ENCODE data around the gene MOV10L1. TPM values are rescaled to one million over a fixed set of nuclear protein-coding genes. Genes with fewer than 3 reads are reported as not detected.

Gene MOV10L1
- total RNA-seq, 4 donors from 2014 or later = 0.25 TPM; not detected in 3

DNA sequence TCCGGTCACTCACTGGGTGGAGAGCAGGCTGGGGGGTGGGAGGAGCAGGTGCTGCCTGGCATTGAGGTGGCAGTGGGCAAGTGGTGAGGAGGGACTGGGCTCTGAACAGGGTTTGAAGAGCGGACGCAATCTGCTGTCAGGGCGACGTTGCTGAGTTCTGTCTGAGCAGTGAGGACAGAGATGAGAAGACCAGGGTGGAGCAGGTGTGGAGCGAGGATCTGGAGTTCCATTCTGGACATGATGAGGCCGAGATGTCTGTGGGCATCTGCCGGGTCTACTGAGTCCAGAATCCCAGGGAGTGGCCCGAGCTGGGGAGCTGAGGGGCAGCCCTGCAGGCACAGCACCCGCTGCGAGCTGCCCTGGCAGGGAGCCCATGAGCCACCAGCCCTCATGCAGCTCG is 2.2 kb upstream of the MOV10L1 start:
- H3K4me3 ChIP-seq = no peak overlapping the region
- in situ Hi-C loops (cut with MboI; ENCODE audit: low sequenced_read_pairs in 4 of 4) = no loop called here
- TF ChIP-seq, protein P1, sequence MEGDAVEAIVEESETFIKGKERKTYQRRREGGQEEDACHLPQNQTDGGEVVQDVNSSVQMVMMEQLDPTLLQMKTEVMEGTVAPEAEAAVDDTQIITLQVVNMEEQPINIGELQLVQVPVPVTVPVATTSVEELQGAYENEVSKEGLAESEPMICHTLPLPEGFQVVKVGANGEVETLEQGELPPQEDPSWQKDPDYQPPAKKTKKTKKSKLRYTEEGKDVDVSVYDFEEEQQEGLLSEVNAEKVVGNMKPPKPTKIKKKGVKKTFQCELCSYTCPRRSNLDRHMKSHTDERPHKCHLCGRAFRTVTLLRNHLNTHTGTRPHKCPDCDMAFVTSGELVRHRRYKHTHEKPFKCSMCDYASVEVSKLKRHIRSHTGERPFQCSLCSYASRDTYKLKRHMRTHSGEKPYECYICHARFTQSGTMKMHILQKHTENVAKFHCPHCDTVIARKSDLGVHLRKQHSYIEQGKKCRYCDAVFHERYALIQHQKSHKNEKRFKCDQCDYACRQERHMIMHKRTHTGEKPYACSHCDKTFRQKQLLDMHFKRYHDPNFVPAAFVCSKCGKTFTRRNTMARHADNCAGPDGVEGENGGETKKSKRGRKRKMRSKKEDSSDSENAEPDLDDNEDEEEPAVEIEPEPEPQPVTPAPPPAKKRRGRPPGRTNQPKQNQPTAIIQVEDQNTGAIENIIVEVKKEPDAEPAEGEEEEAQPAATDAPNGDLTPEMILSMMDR (IDR thresholded peaks at IDR 0.05 in 4 of 5, conservative IDR thresholded peaks at IDR 0.05 in 1 of 5) = no peak
- TF ChIP-seq POLR2A (IDR thresholded peaks at IDR 0.05) = no peak
- no peaks in the 10 kb centered on the region for H3K4me1 ChIP-seq
- DNase-seq = no peak
- no peak overlapping the region for H3K27ac ChIP-seq
- no peaks in the 10 kb centered on the region for H3K36me3 ChIP-seq
- intact Hi-C loops (cut with DNase I; ENCODE audit: low total_unique reads) = no loop called here
- H3K27me3 ChIP-seq = peaks cover 19 to 44% (median 37%) of the 10 kb centered on the region in 3 donors
- H3K9me3 ChIP-seq = no peaks in the 10 kb centered on the region
- no peak for ATAC-seq

DNA sequence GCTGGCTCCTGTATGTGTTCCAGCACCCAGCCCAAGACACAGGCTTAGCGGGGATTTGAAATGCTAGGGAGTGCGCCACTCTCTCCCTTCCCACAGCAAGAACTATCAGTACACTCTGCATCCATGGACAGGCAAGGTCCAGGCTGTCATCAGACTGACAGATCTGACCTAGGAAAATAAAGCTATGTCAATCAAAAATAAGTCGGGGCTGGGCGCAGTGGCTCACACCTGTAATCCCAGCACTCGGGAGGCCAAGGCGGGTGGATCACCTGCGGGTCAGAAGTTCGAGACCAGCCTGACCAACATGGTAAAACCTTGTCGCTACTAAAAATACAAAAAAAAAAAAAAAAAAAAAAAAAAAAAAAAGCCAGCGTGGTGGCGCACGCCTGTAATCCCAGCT is 1.7 kb upstream of the MOV10L1 start:
- DNase-seq (no peak), ATAC-seq (no peak)
- intact Hi-C loops (cut with DNase I; ENCODE audit: low total_unique reads) (no loop called here), in situ Hi-C loops (cut with MboI; ENCODE audit: low sequenced_read_pairs in 4 of 4) (no loop called here)
- H3K9me3 ChIP-seq = no peaks in the 10 kb centered on the region
- TF ChIP-seq, protein P1 (IDR thresholded peaks at IDR 0.05 in 4 of 5, conservative IDR thresholded peaks at IDR 0.05 in 1 of 5) = no peak
- no peak for TF ChIP-seq POLR2A (IDR thresholded peaks at IDR 0.05)
- H3K4me1 ChIP-seq = no peaks in the 10 kb centered on the region
- H3K4me3 ChIP-seq = no peak overlapping the region
- no peak overlapping the region for H3K27ac ChIP-seq
- H3K27me3 ChIP-seq = peaks cover 19 to 44% (median 37%) of the 10 kb centered on the region in 3 donors
- no peaks in the 10 kb centered on the region for H3K36me3 ChIP-seq

DNA sequence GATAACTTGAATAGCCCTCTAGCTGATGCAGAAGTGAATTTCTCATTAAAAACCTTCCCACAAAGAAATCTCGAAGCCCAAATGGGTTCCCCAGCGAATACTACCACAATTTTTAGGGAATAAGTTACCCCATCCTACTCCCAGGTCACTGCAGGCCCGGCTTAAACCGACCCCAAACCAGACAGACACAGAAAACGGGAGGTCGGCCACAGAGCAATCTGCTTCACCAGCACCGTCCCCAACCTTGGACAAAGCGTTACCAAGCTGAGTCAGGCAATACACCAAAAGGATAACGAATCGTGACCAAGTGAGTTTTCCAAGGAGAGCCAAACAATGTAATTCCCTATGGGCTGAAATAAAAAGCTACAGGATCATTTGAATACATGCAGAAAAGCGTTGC is 575 bp upstream of the MOV10L1 start:
- DNase-seq (no peak), ATAC-seq (no peak)
- no peaks in the 10 kb centered on the region for H3K36me3 ChIP-seq
- peaks cover 19 to 36% (median 26%) of the 10 kb centered on the region in 3 donors for H3K27me3 ChIP-seq
- H3K4me1 ChIP-seq = no peaks in the 10 kb centered on the region
- intact Hi-C loops (cut with DNase I; ENCODE audit: low total_unique reads) (no loop called here), in situ Hi-C loops (cut with MboI; ENCODE audit: low sequenced_read_pairs in 4 of 4) (no loop called here)
- TF ChIP-seq, protein P1 (IDR thresholded peaks at IDR 0.05 in 4 of 5, conservative IDR thresholded peaks at IDR 0.05 in 1 of 5) = no peak
- no peak overlapping the region for H3K4me3 ChIP-seq
- H3K27ac ChIP-seq = no peak overlapping the region
- H3K9me3 ChIP-seq = no peaks in the 10 kb centered on the region

DNA sequence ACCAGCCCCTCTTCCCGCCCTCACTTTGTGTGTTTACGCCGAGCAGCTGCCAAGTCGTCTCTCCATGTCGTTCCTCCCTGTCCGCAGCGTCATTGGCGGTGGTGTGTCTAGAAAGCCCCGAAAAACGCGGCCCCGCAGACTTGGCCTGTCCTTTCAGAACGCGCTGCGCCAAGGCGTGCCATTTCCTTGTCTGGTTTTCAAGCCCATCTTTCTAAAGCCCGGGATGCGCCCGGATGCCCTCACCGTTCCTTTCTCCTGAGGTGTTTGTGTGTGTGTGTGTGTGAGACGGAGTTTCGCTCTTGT is 557 bp downstream of the MOV10L1 start:
- H3K4me3 ChIP-seq = no peak overlapping the region
- H3K4me1 ChIP-seq = no peaks in the 10 kb centered on the region
- no peak for ATAC-seq
- H3K27ac ChIP-seq = no peak overlapping the region
- no peaks in the 10 kb centered on the region for H3K36me3 ChIP-seq
- H3K9me3 ChIP-seq = no peaks in the 10 kb centered on the region
- intact Hi-C loops (cut with DNase I; ENCODE audit: low total_unique reads) (no loop called here), in situ Hi-C loops (cut with MboI; ENCODE audit: low sequenced_read_pairs in 4 of 4) (no loop called here)
- TF ChIP-seq POLR2A (IDR thresholded peaks at IDR 0.05) = no peak
- TF ChIP-seq, protein P1 (IDR thresholded peaks at IDR 0.05 in 4 of 5, conservative IDR thresholded peaks at IDR 0.05 in 1 of 5) = no peak
- H3K27me3 ChIP-seq = peaks cover 19 to 29% (median 27%) of the 10 kb centered on the region in 3 donors
- no peak for DNase-seq

DNA sequence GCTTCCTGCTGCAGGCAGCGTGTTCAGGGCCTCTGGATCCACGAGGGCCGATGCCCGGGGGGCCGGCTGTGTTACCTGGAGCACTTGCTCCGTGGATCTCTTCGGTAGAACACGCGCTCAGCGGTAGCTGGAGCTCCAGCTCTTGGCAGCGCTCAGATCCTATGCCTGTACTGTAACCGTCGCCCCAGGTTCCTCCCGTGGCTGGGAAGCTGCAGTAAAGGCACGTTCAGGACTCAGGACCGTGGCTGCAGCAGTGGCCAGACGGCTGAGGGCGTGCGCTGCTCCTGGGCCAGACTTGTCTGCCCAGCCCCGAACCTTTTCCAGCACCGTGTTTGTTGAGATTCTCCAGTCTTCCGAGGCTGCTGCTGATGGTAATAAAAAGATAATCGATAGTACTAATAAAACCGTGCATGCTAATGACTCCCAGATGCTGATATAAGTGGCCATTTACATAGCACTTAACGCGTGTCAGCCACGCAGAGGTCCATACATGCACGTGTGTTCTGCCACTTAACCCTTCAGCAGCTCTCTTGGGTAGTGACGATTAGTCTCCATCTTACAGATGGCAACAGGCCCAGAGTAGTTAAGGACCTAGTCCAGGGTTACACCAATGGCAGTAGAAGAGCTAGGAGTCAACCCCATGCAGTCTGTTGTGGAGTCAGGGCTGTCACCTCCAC is 1.4 kb downstream of the MOV10L1 start:
- in situ Hi-C loops (cut with MboI; ENCODE audit: low sequenced_read_pairs in 4 of 4) = no loop called here
- TF ChIP-seq, protein P1 (IDR thresholded peaks at IDR 0.05 in 4 of 5, conservative IDR thresholded peaks at IDR 0.05 in 1 of 5) = no peak
- no peak for TF ChIP-seq POLR2A (IDR thresholded peaks at IDR 0.05)
- intact Hi-C loops (cut with DNase I; ENCODE audit: low total_unique reads) = no loop called here
- H3K36me3 ChIP-seq = no peaks in the 10 kb centered on the region
- ATAC-seq (no peak), DNase-seq (no peak)
- H3K4me1 ChIP-seq = no peaks in the 10 kb centered on the region
- H3K9me3 ChIP-seq = no peaks in the 10 kb centered on the region
- no peak overlapping the region for H3K4me3 ChIP-seq
- no peak overlapping the region for H3K27ac ChIP-seq
- H3K27me3 ChIP-seq = peaks cover 26 to 33% (median 29%) of the 10 kb centered on the region in 3 donors

Data from gastrocnemius medialis (tissue), 4 donors.